GM12864 (cell line): ENCODE results near the gene MCCC1.
"Not testable (repeated sequence)": the region's sequence is repeated elsewhere in the genome, so short reads cannot be mapped to it uniquely, and the experiment has no call there.

Source experiments
- DNase-seq: peaks from one replicate; pipeline ENCODE4 v3.0.0-alpha.2; 2011; ENCODE audit warnings: low read depth
- H3K4me3 ChIP-seq: 2 replicates; pipeline ENCODE4 v1.5.1; 2011; ENCODE audit warnings: mild to moderate bottlenecking, low read depth, low read length, control low read depth
- TF ChIP-seq, protein P1 (sequence below): IDR thresholded peaks from 2 replicates; pipeline ENCODE4 v1.5.1; 2011; ENCODE audit warnings: low read depth, mild to moderate bottlenecking, moderate library complexity, low read length, control low read depth, inconsistent platforms; ENCODE audit errors: missing control alignments

The MCCC1 gene

DNA sequence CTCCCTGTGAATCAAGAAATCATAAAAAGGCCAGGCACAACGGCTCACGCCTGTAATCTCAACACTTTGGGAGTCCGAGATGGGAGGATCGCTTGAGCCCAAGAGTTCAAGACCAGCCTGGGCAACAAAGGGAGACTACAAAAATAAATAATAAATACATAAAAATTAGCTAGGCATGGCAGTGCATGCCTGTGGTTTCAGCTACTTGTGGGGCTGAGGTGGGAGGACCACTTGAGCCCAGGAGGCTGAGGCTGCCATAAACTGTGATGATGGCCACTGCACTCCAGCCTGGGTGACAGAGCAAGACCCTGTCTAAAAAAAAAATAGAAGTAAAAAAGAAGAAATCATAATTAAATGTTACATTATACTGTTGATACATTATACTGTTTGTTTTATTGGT is 91.0 kb downstream of the MCCC1 start:
- TF ChIP-seq, protein P1, sequence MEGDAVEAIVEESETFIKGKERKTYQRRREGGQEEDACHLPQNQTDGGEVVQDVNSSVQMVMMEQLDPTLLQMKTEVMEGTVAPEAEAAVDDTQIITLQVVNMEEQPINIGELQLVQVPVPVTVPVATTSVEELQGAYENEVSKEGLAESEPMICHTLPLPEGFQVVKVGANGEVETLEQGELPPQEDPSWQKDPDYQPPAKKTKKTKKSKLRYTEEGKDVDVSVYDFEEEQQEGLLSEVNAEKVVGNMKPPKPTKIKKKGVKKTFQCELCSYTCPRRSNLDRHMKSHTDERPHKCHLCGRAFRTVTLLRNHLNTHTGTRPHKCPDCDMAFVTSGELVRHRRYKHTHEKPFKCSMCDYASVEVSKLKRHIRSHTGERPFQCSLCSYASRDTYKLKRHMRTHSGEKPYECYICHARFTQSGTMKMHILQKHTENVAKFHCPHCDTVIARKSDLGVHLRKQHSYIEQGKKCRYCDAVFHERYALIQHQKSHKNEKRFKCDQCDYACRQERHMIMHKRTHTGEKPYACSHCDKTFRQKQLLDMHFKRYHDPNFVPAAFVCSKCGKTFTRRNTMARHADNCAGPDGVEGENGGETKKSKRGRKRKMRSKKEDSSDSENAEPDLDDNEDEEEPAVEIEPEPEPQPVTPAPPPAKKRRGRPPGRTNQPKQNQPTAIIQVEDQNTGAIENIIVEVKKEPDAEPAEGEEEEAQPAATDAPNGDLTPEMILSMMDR, result no peak
- DNase-seq, result no peak
- no peak overlapping the region for H3K4me3 ChIP-seq

DNA sequence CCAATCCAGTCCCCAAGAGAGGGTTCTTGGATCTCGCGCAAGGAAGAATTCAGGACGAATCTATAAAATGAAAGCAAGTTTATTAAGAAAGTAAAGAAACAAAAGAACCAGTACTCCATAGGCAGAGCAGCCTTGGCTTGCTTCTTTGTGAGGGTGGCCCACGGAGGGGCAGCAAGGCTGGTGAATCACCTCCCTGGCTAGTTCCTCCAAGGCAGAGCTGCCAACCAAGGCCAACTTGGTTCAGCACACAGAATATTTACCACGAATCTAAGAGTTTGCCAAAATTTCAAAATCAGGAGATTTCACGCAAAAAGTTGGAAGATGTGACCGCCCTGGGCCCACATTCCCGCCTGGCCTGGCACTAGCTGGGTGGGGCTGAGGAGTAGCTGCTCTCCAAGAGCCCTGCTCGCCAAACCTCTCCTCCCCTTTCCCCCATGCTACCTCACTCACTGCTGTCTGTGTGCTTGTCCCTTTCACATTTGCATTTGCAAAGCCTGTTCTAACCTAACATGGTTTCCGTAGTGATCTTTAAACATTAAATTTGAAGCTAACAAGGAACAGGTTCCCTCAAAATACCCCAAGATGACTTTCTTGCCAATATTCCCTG is 92.8 kb downstream of the MCCC1 start:
- no peak for DNase-seq
- TF ChIP-seq, protein P1, result no peak
- no peak overlapping the region for H3K4me3 ChIP-seq

DNA sequence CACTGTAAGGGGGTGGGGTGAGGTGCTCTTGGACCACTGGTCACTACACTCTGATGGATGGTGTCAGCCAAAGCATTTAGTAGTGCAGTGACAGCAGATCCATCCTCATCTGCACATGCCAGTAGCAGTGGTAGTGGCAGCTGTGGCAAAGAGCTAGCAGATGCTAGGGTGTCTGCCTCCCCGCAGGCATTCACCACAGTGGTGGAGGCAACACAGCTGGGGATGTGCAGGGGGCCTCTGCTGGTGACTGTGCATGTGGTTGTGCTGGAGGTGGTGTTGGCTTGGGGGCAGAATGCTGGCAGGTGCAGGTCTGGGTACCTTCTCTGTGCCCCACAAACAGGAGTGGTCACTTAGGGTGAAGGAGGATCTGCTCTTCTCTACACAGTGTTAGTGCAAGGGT is 99.5 kb downstream of the MCCC1 start:
- no peak overlapping the region for H3K4me3 ChIP-seq
- no peak for DNase-seq
- TF ChIP-seq, protein P1, result no peak

DNA sequence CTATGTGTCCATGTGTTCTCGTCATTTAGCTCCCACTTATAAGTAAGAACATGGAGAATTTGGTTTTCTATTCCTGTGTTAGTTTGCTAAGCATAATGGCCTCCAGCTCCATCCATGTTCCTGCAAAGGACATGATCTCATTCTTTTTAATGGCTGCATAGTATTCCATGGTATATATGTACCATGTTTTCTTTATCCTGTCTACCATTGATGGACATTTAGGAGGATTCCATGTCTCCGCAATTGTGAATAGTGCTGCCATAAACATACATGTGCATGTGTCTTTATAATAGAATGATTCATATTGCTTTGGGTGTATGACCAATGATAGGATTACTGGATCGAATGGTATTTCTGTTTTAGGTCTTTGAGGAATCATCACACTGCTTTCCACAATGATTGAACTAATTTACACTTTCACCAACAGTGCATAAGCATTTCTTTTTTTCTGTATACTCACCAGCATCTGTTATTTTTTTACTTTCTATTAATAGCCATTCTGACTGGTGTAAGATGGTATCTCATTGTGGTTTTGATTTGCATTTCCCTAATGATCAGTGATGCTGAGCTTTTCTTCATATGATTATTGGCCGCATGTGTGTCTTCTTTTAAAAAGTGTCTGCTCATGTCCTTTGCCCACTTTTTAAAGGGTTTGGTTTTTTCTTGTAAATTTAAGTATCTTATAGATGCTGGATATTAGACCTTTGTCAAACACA is 105.7 kb downstream of the MCCC1 start:
- not testable (repeated sequence) for H3K4me3 ChIP-seq, DNase-seq

DNA sequence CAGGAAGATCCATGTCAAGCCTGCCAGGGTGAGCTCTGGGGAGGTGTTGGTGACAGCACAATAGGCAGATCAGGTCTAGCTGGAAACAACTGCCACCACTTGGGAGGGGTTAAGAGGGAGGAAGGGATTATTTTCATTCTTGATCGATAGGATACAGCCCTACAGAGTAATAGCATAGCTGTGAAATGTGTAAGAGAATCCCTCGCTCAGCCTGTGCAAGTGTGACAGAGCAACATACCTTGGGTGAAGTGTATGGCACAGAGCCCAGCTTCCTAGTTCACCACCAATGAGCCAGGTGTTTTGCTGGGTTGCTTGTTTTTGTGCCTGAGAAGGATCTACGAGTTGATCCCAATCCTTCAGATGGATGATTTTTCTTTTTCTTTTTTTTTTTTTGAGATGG is 109.7 kb downstream of the MCCC1 start:
- DNase-seq, result no peak
- TF ChIP-seq, protein P1, result no peak
- no peak overlapping the region for H3K4me3 ChIP-seq

DNA sequence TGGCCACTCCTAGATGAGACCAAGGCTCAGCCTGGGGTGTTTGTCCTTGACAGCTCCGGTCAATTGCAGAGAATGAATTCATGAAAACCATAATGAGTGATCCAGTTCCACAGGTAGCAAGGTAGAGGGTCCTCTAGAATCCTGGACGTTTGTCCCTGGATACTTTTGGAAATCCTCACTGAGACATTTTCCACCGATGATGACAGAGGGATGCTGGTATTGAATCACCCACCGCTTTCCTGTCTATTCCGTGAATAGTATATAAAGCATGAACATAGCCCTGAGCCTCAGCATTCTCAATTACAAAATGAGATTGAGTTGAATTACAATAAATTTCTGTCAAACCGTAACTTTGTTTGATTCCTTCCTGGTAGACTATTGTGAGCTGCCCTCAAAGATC is 113.3 kb downstream of the MCCC1 start:
- TF ChIP-seq, protein P1, result no peak
- H3K4me3 ChIP-seq, result no peak overlapping the region
- DNase-seq, result no peak

DNA sequence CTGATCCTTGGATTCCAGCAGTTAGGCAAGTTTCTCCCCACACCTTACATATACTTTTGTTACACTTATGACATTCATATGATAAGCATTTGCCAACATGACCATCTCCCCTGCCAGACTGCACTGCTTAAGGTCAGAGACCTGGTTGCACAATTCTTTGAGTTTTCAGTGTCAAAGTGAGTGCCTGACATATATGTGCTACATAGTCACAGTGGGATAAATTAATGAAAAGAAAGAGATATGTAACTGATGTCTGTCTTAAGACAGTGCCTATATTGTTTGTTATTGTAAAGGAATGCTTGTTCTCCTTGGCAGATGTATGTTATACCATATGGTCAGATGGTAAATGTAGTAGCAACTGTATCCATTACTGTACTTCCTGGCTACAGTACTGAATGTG is 115.4 kb downstream of the MCCC1 start:
- no peak overlapping the region for H3K4me3 ChIP-seq
- TF ChIP-seq, protein P1, result no peak
- no peak for DNase-seq
